Measurements from ENCODE around the gene MAD1L1. TPM values are rescaled to one million over a fixed set of nuclear protein-coding genes. Genes with fewer than 3 reads are reported as not detected.
A peak's percentile ranks its signal among the peaks of the same experiment; 100 is the strongest.

The MAD1L1 gene
- total RNA-seq, 1 experiment from 2014 or later, result 43.8 TPM

DNA sequence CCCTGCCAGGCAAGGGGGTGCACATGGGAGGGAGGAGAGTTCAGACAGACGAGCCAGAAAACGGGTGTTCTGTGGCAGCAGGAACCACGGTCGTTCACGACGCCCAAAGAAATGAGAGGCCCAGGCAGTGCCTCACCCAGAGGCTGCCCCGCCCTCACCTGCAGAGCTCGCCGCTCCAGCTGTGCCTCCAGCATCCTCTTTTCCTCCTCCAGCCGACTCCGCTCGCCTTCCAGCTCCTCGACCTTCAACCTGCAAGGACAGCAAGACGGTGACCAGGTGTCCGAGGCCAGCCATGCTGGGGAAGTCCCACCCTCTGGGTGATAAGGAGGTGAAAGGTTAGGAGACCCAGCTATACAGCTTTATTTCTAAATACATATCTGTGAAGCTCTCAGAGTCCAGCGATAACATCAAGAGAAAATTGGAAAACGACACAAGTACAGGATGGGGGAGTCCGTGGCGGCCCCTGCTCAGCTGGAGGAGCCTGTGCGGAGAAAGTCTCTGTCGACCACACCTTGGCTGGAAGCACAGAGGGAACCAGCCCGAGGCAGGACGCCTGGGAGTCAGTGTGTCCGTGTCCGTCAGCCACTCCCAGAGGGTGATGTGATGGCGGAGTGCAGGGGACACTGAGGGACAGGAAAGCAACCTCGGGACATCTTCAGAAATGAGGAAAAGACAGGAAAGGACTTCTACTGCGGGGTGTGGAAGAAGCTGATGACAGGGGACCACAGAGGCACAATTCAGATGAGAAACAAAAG, 275.1 kb downstream of the MAD1L1 start (continued):
- TF ChIP-seq, protein P1, sequence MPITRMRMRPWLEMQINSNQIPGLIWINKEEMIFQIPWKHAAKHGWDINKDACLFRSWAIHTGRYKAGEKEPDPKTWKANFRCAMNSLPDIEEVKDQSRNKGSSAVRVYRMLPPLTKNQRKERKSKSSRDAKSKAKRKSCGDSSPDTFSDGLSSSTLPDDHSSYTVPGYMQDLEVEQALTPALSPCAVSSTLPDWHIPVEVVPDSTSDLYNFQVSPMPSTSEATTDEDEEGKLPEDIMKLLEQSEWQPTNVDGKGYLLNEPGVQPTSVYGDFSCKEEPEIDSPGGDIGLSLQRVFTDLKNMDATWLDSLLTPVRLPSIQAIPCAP (CRISPR knock-in tag; IDR thresholded peaks at IDR 0.05), result no peak
- TF ChIP-seq ESRRA (CRISPR knock-in tag; IDR thresholded peaks at IDR 0.05; ENCODE audit: borderline replicate concordance) (no peak), GTF2I (CRISPR knock-in tag; conservative IDR thresholded peaks at IDR 0.05) (no peak), ZNF138 (CRISPR knock-in tag; conservative IDR thresholded peaks at IDR 0.05) (no peak), ETV6 (CRISPR knock-in tag; IDR thresholded peaks at IDR 0.05) (no peak), CREB1 (CRISPR knock-in tag; IDR thresholded peaks at IDR 0.05) (no peak)

DNA sequence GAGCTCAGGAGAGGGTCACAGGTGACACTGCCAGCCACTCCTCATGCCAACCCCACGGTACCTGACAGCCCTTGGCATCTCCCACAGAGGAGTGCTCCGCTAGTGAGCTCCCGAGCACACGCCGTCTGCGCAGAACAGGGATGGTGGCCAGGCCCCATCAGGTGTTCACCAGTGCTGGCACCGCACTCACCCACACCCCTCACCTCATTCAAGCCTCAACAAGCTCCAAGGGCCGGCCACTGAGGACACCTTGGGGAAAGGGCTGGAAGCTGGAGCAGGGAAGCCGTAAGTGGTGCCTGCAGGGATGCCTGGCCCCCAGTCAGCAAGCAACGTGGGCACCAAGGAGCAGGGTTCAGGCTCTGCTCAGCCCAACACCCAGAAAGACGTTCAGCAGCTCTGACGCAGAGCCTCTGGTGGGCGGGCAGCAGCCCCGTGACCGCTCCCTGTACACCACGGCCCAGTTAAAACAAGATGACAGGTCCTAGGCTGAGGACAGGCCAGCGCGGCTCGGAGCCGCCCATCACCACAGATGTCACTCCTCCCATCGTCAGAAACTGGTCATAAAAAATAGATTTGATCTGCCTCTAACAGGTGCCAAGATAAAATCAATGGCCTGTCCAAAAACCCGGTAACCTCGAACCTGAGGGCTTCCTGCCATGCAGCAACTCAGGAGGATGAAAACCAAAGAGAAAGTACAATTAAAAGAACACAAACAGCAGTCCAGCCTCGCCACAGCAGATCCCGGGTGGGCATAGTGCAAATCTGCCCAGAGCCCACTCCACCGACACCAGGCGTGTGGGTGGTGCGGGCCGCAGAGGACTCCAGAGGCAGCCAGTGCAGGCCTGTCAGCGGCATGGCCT, 275.9 kb downstream of the MAD1L1 start:
- POLR2A ChIA-PET, result no interaction called here
- H3K4me3 Mint-ChIP-seq, result no peak overlapping the region

More for the DNA sequence above, 275.9 kb downstream of the MAD1L1 start:
- ATAC-seq (no peak), DNase-seq (ENCODE audit: low spot score) (no peak)
- Mint-ChIP-seq H3K27ac (peak overlapping the region; percentile 63; the same call in 1 of the 2 replicates), H3K4me1 (no peaks in the 10 kb centered on the region), H3K36me3 (peaks cover 5% of the 10 kb centered on the region; the same call in 1 of the 2 replicates), H3K27me3 (ENCODE audit: low read depth) (no peaks in the 10 kb centered on the region; the same call in 1 of the 2 replicates), H3K9me3 (no peaks in the 10 kb centered on the region)
- TF ChIP-seq ATF1 (CRISPR knock-in tag; IDR thresholded peaks at IDR 0.05) (no peak), JUN (CRISPR knock-in tag; IDR thresholded peaks at IDR 0.05) (no peak), SMAD4 (CRISPR knock-in tag; IDR thresholded peaks at IDR 0.05) (no peak), NR2C2 (CRISPR knock-in tag; IDR thresholded peaks at IDR 0.05) (no peak), JAZF1 (CRISPR knock-in tag; IDR thresholded peaks at IDR 0.05) (no peak), RORB (CRISPR knock-in tag; IDR thresholded peaks at IDR 0.05) (no peak)
- TF ChIP-seq, protein P2, sequence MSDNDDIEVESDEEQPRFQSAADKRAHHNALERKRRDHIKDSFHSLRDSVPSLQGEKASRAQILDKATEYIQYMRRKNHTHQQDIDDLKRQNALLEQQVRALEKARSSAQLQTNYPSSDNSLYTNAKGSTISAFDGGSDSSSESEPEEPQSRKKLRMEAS (CRISPR knock-in tag; IDR thresholded peaks at IDR 0.05), result no peak
- TF ChIP-seq, protein P3, sequence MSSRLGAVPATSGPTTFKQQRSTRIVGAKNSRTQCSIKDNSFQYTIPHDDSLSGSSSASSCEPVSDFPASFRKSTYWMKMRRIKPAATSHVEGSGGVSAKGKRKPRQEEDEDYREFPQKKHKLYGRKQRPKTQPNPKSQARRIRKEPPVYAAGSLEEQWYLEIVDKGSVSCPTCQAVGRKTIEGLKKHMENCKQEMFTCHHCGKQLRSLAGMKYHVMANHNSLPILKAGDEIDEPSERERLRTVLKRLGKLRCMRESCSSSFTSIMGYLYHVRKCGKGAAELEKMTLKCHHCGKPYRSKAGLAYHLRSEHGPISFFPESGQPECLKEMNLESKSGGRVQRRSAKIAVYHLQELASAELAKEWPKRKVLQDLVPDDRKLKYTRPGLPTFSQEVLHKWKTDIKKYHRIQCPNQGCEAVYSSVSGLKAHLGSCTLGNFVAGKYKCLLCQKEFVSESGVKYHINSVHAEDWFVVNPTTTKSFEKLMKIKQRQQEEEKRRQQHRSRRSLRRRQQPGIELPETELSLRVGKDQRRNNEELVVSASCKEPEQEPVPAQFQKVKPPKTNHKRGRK (CRISPR knock-in tag; IDR thresholded peaks at IDR 0.05; ENCODE audit: borderline replicate concordance), result no peak
- TF ChIP-seq, protein P4, sequence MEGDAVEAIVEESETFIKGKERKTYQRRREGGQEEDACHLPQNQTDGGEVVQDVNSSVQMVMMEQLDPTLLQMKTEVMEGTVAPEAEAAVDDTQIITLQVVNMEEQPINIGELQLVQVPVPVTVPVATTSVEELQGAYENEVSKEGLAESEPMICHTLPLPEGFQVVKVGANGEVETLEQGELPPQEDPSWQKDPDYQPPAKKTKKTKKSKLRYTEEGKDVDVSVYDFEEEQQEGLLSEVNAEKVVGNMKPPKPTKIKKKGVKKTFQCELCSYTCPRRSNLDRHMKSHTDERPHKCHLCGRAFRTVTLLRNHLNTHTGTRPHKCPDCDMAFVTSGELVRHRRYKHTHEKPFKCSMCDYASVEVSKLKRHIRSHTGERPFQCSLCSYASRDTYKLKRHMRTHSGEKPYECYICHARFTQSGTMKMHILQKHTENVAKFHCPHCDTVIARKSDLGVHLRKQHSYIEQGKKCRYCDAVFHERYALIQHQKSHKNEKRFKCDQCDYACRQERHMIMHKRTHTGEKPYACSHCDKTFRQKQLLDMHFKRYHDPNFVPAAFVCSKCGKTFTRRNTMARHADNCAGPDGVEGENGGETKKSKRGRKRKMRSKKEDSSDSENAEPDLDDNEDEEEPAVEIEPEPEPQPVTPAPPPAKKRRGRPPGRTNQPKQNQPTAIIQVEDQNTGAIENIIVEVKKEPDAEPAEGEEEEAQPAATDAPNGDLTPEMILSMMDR (IDR thresholded peaks at IDR 0.05), result no peak
- TF ChIP-seq, protein P5, sequence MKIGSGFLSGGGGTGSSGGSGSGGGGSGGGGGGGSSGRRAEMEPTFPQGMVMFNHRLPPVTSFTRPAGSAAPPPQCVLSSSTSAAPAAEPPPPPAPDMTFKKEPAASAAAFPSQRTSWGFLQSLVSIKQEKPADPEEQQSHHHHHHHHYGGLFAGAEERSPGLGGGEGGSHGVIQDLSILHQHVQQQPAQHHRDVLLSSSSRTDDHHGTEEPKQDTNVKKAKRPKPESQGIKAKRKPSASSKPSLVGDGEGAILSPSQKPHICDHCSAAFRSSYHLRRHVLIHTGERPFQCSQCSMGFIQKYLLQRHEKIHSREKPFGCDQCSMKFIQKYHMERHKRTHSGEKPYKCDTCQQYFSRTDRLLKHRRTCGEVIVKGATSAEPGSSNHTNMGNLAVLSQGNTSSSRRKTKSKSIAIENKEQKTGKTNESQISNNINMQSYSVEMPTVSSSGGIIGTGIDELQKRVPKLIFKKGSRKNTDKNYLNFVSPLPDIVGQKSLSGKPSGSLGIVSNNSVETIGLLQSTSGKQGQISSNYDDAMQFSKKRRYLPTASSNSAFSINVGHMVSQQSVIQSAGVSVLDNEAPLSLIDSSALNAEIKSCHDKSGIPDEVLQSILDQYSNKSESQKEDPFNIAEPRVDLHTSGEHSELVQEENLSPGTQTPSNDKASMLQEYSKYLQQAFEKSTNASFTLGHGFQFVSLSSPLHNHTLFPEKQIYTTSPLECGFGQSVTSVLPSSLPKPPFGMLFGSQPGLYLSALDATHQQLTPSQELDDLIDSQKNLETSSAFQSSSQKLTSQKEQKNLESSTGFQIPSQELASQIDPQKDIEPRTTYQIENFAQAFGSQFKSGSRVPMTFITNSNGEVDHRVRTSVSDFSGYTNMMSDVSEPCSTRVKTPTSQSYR (CRISPR knock-in tag; IDR thresholded peaks at IDR 0.05), result no peak
- CTCF ChIA-PET, result no interaction called here
